Activated gamma-delta T cell treated with anti-CD3 and anti-CD28 coated beads, Interleukin-2, amount 50 U/mL, for 16 hours (primary cell): Measurements from ENCODE around the gene CCDC150.
A peak's percentile ranks its signal among the peaks of the same experiment; 100 is the strongest.
"Not testable (repeated sequence)": the region's sequence is repeated elsewhere in the genome, so short reads cannot be mapped to it uniquely, and the experiment has no call there.

Experiments used
- DNase-seq: peaks from one replicate; pipeline ENCODE4 v3.0.0-alpha.2; 2020; ENCODE audit warnings: low read depth

The CCDC150 gene

DNA sequence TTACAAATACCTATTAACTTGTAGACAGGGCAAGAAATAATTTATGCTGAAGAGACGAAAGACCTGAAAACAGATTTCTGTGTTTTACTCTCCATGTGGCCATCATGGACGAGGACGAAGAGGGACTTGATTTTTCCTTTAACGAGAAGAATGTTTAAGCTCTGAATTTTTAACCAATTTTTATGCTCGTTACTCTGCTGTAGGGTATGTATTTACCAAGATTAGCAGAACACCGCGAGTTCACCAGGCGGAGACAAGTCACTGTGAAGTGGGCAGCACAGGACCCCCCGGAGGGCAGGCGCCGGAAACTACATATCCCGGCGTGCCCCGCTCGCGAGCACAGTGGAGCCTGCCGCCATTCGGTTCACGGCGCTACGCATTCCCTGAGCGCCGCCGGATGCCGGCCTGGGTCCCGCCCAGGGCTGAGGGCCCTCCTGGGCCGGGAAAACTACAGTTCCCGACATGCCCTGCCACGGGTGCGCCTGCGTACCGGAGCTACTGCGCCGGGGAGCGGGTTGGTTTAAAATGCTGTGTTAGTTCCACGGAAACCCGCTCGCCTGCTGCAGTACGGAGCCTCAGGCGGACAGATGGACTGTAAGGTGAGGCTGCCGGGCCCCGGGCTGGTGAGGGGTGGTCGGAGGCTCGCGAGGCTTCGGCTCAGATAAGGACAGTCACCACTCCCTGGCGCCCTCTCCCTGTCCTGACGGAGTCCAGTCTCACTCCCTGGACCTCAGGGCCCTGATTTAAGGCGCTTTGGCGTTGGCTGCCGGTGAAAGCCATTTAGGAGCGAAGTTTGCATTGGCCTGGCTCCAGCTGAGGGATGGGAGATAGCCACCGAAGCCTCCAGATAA, at the start of gene CCDC150:
TSS of gene CCDC150 (plus strand) at position 536 of the 851 bp plus-strand sequence. CDS start at position 588, 52 bp downstream.
- peak; percentile 89 for DNase-seq

DNA sequence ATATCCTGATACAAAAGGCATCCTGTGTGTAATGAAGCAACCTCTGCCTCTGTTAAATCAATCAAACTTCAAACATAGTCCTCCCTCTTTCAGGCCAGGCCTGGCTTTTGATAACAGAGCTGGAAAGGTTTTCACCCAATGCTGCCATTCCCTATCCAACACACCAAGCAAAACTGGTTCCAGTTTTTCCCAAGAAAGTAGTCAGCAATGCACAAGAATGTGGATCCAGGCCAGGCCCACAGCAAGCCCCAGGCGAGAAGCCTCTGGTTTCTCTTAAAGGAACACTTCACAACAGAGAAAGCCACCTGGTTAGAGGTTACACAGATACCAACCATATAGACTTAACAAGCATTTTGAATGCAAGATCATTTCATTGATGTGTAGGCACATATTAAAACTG, 49.2 kb upstream of the CCDC150 start:
- DNase-seq: no peak

DNA sequence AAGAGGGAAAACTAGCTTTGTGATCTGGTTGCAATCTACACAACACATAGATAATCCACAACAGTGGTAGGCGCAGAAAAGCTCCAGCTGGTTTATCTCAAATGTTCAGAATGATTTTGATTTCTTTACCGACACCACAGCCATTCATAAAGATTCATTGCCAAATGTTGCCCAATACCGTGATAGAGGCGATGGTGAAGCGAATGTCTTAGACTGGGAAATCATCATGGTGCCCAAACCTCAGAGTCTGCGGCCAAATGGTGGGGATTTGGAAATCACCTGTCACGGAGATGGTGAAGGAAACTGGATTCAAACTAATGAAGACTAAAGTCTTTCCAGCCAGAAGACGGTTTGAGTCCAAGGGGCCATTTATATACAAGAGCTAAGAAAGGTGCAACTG, 48.5 kb upstream of the CCDC150 start:
- no peak for DNase-seq

GRCh38 chr2:196591621-196592022, 47.9 kb upstream of the CCDC150 start:
- no peak for DNase-seq

- DNase-seq: no peak
Observed at GRCh38 chr2:196592331-196592910, 47.1 kb upstream of the CCDC150 start.

- DNase-seq: no peak
Observed at GRCh38 chr2:196592911-196593881, 46.3 kb upstream of the CCDC150 start, which contains the start of gene HECW2. Gene HECW2 (minus strand): TSS chr2:196593554.

- DNase-seq: no peak
Observed at GRCh38 chr2:196594158-196594557, 45.4 kb upstream of the CCDC150 start.

DNA sequence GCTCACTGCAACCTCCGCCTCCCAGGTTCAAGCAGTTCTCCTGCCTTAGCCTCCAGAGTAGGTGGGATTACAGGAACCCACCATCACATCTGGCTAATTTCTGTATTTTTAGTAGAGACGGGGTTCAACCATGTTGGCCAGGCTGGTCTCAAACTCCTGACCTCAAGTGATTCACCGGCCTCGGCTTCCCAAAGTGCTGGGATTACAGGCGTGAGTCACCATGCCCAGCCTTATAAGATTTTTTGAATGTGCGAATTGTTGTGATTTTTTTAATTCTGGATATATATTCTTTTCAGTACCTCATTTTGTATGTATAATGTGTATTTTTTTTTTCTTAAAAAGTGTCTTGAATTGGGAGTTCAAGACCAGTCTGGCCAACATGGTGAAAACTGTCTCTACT, 42.0 kb upstream of the CCDC150 start:
- no peak for DNase-seq

GRCh38 chr2:196598412-196598811, 41.1 kb upstream of the CCDC150 start:
- no peak for DNase-seq

- DNase-seq: no peak
Observed at GRCh38 chr2:196598846-196599245, 40.7 kb upstream of the CCDC150 start.

GRCh38 chr2:196601430-196602306, 37.8 kb upstream of the CCDC150 start:
- no peak for DNase-seq

DNA sequence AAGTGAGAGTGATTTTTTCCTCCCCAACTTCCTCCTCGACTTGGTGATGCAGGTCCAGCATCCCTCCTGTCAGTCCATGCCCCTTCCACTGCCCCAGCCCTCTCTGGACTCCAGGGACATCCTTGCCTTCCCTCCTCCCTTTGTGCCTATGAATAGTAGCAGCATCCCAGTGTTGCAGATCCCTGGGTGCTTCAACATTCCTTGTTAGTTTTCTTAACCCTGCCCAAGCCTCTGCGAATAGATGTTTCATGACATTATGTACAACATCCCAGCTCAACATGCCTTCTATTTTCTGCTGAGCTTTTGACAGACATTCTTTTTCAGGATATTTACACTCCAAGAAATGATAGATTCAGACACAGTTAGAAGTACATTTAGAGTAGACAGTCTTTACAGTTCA, 35.3 kb upstream of the CCDC150 start:
- DNase-seq: no peak

GRCh38 chr2:196606516-196606915, 33.0 kb upstream of the CCDC150 start:
- DNase-seq: no peak

DNA sequence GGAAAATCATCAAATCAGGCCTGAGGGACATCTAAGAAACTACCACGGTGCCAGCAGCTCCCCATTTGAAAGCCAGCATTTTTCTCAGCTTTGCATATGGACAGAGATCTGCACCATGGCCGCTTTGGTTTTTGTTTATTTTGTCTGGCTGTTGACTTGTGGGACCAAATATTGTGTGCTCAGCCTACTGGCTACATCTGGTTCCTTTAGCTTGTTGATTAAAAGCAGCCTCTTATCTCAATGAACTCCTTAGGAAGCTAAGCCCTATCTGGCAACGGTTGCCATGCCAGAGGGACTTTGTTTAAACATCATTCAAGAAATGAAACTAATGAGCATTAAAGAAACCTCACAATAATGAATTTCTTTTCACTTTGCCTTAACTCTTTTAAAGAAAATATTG, 32.4 kb upstream of the CCDC150 start:
- DNase-seq: no peak

GRCh38 chr2:196607896-196608295, 31.6 kb upstream of the CCDC150 start:
- not testable (repeated sequence) for DNase-seq

DNA sequence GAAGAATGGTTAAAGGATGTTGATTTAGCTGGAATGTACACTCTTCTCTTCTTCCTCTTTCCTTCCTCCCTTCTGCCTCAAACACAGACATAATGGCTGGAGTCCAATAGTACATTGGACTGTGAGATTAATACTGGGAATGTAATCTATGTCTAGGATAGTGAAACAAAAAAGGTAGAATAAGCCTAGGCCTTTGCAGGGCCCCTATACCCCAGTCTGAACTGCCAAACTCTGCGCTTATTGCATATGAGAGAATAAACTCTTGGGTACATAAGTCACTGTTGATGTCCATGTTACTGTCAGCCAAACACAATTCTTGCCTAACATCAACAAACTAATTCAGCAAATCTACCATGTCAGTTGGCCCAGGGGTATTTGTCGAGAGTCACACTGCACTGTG, 29.7 kb upstream of the CCDC150 start:
- no peak for DNase-seq

- no peak for DNase-seq
Observed at GRCh38 chr2:196610796-196611195, 28.7 kb upstream of the CCDC150 start.

DNA sequence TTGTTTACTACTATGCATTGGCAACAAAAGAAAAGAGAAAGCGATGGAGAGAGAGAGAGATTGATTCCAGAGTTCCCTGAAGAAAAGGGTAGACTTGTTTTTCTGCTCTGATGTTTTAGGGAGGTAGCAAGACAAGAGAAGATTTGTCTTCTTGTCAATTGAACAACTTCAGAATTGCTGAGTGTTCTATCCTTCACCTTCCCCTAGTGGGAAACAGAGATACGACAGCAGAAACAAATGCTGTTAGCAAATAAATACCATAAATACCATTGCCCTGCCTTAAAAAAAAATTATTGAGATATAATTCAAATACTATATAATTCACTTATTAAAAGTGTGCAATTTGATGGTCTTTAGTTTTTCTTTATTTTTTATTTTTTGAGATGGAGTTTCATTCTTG, 26.2 kb upstream of the CCDC150 start:
- DNase-seq: no peak

GRCh38 chr2:196617430-196617829, 22.1 kb upstream of the CCDC150 start:
- DNase-seq: no peak

- no peak for DNase-seq
Observed at GRCh38 chr2:196618661-196619060, 20.9 kb upstream of the CCDC150 start.

- no peak for DNase-seq
Observed at GRCh38 chr2:196630531-196630930, 9.0 kb upstream of the CCDC150 start.
